Transverse colon (tissue), 4 donors: ENCODE data around the gene EFNB3.

Experiments used
- CTCF ChIP-seq, 5 experiments: fragments of 200-600 bp in 3 of 5; fragments of 450-650 bp in 2 of 5; sonication (generic) in 3 of 5; IDR thresholded peaks; 1 replicate in 2 of 5; 2 replicates in 3 of 5; pipeline ENCODE4 v1.5.1; 2016 to 2017; ENCODE audit warnings: antibody characterized with exemption in 5 of 5, inconsistent platforms in 3 of 5, mild to moderate bottlenecking in 2 of 5, moderate library complexity in 1 of 5
- EP300 ChIP-seq: sonication (generic); formaldehyde crosslinking; IDR thresholded peaks from one replicate; pipeline ENCODE4 v1.6.1; 2017; ENCODE audit warnings: antibody characterized with exemption, low read depth
- POLR2A ChIP-seq: fragments of 450-650 bp; IDR thresholded peaks from one replicate; pipeline ENCODE4 v1.6.1; 2016; ENCODE audit warnings: antibody characterized with exemption, mild to moderate bottlenecking, moderate library complexity
- POLR2AphosphoS5 ChIP-seq, 3 donors: sonication (generic); formaldehyde crosslinking; IDR thresholded peaks; one replicate each; pipeline ENCODE4 v1.6.1; 2016; ENCODE audit warnings: antibody characterized with exemption in 3 of 3

GRCh38 chr17:7720125-7720524 lies 15.1 kb downstream of the EFNB3 start:
- TF ChIP-seq CTCF (IDR thresholded peaks at IDR 0.05): no peak
- TF ChIP-seq POLR2AphosphoS5 (IDR thresholded peaks at IDR 0.05): no peak
- no peak for TF ChIP-seq POLR2A
- TF ChIP-seq EP300: no peak
